Cerebellar nuclear complex (tissue), 1 donor: Measurements from ENCODE around the gene PRCP.
"Not testable (repeated sequence)": the region's sequence is repeated elsewhere in the genome, so short reads cannot be mapped to it uniquely, and the experiment has no call there.

Source experiments
- DNase-seq, 2 experiments: peaks; one replicate each; lab custom pipeline; 2025; lab: John Stamatoyannopoulos, UW

Gene PRCP

DNA sequence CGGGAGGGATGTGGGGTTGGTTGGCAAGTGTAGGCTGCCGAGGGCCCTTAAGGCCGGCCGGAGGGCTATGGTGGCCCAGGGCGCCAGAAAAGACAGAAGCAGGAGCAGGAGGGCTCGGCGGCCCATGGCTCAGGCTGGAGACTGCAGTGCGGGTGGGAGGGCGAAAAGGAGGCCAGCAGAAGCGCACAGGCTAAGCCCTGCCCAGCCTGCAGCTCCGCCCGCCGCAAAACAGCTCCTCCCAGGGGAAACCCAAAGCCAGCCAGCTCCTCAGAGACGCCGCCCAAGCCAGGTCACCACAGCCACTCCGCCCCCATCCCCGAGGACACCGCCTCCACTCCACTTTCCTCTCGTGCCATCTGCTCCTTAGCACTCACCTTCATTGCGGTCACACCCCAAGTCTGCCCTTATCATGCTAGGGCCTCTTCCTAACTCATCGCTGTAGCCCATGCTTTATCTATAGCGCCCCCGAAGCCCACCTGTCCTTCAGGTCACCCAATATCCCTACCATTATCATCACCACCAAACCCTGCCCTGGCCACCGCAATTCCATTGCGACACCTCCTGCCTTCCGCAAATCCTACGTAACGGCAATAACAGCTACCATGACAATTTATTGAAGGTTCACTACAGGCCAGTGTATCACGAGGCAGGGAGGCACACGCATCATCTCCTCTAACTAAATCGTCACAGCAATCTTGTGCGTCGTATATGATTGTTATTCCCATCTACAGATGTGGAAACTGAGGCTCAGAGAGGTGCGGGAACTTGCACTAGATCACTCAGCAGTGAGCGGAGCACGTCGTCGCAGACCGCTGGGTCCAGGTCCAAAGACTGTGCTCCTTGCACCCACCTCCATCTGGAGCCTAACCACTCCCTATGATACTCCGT lies at the start of gene PRCP:
Gene PRCP, minus strand, starts transcription at position 154 of the 888 bp plus-strand sequence. Its CDS starts 28 bp downstream, at position 126.
- peak; percentile 68 to 73 for DNase-seq

DNA sequence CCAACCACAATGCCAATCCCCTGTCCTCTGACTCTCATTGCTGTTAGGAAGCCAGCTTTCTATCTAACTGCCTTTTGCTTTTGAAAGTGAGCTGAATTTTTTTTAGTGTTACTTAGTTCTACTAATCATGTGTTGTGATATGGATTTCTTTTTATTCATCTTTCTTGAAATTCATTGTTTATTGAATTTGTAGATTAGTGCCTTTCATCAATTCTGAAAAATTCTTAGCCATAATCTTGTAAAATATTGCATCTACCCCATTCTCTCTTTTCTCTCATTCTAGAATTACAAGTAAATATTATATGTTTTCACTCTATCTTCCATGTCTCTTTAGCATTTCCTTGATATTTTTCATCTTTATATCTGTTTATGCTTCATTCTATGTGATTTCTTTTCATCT lies 49.1 kb upstream of the PRCP start:
- no peak for DNase-seq

DNA sequence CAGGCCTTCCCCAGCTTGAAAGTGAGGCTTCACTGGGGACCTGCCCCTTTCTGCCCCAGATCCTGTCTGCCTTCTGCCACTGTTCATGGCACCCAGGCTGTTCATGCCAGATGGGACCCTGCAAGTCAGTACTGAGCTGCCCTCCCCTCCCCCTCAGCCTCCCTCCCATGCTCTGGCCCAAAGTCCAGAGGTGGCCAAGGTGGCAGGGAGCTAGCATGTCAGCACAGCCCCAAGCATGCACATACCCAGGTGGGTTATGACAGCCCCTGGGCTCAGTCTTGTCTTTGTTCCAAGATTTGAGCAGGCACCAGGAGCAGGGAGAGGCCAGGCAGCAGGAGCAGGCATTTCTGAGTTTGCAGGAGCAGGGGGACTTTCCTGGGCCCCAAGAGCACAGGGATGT lies 45.5 kb upstream of the PRCP start:
- DNase-seq, result no peak

DNA sequence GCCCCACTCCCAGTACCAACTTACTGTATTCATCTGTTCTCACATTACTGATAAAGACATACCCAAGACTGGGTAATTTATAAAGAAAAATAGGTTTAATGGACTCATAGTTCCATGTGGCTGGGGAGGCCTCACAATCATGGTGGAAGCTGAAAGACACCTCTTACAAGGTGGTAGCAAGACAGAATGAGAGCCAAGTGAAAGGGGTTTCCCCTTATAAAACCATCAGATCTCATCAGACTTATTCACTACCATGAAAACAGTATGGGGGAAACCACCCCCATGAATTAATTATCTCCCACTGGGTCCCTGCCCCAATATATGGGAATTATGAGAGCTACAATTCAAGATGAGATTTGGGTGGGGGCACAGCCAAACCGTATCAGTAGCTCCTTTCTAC lies 44.8 kb upstream of the PRCP start:
- not testable (repeated sequence) for DNase-seq

DNA sequence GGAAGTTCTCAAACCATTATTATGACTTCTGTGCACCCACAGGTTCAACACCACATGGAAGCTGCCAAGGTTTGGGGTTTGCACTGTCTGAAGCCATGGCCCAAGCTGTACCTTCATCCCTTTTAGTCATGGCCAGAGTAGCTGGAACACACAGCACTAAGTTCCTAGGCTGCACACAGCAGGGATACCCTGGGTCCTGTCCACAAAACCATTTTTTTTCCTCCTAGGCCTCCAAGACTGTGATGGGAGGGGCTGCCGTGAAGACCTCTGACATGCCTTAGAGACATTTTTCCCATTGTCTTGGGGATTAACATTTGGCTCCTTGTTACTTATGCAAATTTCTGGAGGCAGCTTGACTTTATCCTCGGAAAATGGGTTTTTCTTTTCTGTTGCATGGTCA lies 44.0 kb upstream of the PRCP start:
- no peak for DNase-seq

DNA sequence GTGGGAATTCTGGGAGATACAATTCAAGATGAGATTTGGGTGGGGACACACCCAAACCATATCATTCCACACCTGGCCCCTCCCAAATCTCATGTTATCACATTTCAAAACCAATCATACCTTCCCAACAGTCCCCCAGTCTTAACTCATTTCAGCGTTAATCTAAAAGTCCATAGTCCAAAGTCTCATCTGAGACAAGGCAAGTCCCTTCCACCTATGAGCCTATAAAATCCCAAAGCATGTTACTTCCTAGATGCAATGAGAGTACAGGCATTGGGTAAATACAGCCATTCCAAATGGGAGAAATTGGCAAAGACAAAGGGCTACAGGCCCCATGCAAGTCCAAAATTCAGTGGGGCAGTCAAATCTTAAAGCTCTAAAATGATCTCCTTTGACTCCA lies 43.2 kb upstream of the PRCP start:
- not testable (repeated sequence) for DNase-seq

DNA sequence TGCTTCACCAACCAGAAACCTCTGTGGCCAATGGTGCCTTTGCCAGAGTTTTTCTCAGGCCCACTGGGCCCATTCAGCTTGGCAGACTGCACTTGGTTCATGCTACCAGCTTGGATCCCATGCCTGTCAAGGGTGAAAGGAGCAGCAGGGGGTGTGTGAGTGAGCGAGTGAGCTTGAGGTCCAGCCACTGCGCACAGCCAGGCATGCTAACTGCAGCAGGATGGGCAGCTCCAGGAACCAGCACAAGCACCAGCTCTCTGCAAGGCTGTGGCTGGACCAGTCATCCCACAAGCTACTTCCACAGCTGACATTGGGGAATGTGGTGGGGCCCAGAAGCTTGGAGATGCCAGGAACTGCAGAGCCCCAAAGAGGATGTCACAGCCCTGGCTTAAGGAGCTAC lies 42.1 kb upstream of the PRCP start:
- DNase-seq, result no peak

DNA sequence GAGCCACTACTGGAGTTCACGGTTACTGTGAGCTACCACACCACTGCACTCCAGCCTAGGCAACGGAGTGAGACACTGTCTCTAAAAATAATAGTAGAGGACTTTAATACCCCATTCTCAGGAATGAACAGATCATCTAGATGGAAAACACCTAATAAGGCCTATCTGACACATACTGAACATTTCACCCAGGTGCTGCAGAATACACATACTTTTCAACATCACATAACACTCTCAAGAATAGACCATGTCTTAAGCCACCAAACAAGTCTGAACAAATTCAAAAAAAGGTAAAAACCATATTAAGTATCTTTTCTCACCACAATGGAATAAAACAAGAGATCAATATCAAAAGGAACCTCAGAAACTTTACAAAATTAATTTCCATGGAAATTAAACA lies 39.2 kb upstream of the PRCP start:
- no peak for DNase-seq

DNA sequence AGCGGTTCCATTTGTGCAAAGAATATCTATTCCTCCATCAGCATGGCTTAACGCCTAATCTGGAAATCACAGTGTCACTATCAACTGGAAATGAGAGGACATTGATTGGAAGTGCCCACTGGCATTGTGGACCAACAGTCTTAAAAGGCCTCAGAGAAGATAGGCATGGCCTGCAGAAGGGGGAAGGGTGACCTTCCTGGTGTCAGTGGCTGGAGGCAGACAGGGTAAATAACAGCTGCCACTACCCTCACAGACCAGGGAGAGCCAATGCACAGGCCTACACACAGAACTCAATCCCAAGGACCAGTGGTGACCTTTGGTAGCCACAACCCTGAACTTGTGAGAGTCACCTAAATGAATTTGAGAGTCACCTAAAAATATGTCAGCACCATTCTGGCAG lies 37.3 kb upstream of the PRCP start:
- DNase-seq, result no peak

DNA sequence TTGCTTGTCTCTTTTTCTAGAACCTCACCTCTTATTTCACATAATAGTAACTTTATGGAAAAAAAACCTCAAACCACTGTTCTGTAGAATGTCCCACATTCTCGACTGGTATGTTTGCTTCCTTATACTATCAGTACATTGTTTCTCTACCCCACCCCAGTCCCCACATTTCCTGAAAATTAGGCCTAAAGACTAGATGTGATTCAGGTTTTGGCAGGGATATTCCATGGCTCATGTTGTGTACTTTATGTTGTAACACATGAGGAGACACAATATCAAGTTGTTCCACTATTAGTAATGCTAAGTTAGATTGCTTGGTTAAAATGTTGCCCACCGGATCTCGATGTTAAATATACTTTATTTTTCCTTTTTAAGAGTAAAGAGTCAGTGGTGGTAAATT lies 36.0 kb upstream of the PRCP start:
- no peak for DNase-seq

DNA sequence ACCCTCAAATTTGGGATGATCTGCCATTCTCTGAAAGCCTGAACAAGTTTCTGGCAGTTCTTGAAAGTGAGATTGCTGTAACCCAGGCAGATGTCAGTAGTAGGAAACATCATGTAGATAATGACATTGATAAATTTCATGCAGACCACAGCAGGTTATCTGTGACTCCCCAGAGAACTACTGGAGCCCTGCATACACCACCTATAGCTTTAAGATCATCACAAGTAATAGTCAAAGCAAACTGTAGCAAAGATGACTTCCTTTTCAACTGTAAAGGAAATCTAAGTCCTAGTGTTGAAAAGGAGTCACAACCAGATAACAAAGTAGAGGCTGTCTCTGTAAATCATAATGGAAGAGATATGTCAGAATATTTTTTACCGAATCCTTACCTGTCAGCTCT lies 32.3 kb upstream of the PRCP start:
- DNase-seq, result no peak

DNA sequence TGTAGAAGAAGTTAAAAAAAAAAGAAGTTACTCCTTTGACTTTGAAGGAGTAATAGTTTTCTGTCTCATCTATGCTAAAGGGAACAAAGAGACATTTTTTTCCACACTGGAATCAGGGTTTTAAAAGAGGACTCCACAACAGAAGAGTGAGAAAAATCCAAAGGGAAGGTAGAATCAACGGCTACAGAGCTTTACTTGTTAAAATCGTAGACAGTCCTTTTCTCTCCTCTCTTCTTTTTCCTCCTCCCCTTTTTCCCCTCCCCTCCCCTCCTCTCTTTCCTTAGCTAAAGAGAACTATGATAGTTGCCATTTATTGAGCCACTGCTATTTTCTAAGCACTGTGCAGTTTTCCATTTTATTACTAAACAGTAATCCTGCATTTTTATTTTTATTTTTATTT lies 30.5 kb upstream of the PRCP start:
- no peak for DNase-seq

DNA sequence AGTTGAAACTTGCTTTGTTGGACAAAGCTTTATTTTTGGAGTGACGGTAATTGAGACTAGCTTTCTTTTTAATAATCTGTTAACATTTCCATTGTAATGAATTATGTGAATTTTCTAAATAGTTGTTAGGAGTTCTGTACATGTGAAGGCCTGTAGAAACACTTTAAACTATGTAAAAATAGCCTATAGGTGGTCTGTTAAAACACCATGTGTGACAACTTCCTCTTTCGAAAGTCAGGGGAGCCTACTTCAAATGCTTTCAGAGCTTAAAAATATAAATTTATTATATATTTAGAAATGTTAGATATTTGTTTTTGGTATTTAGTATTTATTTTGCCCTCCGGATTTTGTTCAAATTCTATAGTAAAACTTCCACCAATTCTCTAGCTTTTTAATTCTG lies 30.0 kb upstream of the PRCP start:
- no peak for DNase-seq

DNA sequence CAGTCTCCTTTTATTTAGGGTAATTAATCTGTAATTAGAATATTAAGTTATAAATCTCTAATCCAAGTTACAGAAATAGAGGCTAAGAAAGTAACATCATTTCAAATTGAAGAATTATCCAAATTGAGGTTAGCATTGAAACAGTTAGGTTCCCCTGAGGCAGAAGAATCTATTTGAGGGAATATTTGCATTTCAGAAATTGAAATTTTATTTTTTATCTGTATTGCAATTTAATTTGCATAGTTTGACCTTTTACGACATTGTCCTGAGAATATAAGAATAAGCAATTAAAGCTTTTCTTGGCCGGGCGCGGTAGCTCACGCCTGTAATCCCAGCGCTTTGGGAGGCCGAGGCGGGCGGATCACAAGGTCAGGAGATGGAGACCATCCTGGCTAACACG lies 28.9 kb upstream of the PRCP start:
- DNase-seq, result no peak

DNA sequence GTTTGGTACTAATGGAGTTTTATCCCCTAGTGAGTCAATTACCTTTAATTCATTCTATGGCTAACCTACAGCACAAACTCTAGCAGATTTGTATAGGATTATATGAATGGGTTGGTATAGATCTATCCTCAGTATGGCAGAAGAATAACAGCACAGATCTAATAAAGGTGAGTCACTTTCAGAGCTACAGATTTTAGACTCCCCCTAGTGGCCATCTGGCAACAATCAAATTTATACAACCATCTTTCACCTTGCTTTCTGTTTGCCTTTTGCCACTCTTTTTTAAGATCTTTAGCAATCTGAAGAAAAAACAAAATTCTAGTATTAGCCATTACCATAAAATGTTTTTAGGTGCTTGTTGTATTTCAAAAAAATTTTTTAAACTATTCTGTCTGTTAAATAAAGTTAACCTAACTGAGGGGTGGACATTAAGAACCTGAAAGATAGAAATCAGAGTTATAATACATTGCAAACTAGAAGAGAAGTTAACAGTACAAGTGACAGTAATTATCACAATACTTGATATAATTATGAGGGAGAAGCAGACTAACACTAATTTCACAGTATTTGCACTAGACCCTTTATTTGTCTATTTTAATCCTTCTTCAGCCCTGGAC lies 27.1 kb upstream of the PRCP start:
- DNase-seq, result no peak

DNA sequence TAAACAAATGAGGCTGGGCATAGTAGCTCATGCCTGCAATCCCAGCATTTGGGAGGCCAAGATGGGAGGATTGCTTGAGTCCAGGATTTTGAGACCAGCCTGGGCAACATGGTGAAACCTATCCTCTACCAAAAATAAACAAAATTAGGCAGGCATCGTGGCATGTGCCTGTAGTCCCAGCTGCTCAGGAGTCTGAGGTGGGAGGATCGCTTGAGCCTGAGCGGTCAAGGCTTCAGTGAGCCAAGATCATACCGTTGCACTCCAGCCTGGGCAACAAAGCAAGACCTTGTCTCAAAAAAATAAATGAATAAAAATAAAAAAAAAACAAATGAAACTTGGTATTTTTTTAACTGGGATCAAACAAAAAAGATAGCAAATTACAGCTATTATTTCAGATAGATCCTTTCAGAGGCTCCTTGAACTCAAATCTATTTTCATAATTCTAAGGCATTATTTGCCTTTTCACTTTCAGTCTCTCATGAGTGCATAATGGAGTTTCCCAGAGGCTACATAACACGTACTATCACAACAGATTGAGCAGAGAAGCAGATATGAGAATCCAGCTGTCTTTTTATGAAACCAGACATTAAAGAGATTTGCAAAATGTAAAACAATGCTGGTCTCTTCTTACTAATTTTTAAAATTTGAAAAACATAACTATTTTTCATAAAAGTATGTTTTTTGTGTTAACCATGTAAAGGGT lies 24.4 kb upstream of the PRCP start:
- DNase-seq, result no peak

DNA sequence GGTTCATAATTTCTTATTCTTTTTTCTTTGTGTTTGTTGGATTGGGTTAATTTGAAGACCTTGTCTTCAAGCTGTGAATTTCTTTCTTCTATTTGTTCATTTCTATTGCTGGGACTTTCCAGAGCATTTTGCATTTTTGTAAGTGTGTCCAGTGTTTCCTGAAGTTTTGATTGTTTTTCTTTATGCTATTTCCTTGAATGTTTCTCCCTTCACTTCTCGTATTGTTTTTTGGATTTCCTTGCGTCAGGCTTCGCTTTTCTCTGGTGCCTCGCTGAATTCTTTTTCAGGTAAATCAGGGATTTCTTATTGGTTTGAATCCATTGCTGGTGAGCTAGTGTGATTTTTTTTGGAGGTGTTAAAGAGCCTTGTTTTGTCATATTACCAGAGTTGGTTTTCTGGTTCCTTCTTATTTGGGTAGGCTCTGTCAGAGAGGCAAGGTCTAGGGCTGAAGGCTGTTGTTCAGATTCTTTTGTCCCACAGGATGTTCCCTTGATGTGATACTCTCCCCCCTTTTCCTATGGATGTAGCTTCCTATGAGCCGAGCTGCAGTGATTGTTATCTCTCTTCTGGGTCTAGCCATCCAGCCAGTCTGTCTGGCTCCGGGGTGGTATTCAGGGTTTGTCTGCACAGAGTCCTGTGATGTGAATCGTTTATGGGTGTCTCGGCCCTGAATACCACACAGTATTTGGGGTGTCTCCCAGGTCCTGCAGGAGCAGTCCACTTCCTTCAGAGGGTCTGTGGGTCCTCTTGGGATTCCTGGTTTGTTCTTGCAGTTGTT lies 22.4 kb upstream of the PRCP start:
- not testable (repeated sequence) for DNase-seq

DNA sequence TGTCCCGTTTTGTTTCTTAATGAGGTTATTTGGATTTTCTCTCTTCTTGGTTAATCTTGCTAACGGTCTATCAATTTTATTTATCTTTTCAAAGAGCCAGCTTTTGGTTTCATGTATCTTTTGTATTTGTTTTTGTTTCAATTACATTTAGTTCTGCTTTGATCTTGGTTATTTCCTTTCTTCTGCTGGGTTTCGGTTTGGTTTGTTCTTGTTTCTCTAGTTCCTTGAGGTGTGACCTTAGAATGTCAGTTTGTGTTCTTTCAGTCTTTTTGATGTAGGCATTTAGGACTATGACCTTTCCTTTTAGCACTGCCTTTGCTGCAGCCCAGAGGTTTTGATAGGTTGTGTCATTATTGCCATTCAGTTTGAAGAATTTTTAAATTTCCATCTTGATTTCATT lies 20.0 kb upstream of the PRCP start:
- not testable (repeated sequence) for DNase-seq

DNA sequence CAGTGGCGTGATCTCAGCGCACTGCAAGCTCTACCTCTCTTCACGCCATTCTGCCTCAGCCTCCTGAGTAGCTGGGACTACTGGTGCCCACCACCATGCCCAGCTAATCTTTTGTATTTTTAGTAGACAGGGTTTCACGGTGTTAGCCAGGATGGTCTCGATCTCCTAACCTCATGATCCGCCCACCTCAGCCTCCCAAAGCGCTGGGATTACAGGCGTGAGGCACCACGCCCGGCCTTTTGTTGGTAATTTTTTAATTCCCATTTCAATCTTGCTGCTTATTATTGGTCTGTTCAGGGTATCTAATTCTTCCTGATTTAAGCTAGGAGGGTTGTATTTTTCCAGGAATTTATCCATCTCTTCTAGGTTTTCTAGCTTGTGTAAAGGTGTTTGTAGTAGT lies 19.6 kb upstream of the PRCP start:
- DNase-seq, result not testable (repeated sequence)

DNA sequence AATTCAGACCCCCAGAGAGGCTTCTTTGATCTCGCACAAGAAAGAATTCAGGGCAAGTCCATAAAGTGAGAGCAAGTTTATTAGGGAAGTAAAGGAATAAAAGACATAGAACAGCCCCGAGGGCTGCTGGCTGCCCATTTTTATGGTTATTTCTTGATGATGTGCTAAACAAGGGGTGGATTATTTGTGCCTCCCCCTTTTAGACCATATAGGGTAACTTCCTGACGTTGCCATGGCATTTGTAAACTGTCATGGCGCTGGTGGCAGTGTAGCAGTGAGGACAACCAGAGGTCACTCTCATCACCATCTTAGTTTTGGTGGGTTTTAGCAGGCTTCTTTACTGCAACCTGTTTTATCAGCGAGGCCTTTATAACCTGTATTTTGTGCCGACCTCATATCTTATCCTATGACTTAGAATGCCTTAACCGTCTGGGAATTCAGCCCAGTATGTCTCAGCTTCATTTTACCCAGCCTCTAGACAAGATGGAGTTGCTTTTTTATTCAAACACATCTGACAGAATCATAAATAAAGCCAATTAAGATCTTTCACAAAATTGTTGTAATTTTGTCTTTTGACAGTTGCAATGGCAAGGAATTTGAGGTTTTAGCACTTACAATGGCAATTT lies 8.9 kb upstream of the PRCP start:
- no peak for DNase-seq

DNA sequence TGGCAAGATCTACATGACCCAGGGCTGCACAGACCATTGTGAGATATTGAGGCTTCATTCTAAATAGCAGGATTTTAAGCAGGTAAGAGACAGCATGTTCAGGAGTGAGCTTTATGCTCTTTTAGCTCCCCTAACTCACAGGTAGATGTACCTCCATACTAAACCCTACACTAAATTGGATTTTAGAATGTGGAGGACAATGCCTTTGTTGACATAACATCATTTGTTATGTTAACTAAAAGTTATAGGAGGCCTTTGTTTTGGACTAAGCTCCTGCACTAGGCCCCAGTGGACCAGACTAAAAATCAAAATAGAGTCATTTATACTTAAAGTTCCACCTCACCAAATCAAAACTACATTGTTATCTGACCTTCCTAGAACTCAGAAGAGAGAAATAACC lies 8.1 kb upstream of the PRCP start:
- no peak for DNase-seq

DNA sequence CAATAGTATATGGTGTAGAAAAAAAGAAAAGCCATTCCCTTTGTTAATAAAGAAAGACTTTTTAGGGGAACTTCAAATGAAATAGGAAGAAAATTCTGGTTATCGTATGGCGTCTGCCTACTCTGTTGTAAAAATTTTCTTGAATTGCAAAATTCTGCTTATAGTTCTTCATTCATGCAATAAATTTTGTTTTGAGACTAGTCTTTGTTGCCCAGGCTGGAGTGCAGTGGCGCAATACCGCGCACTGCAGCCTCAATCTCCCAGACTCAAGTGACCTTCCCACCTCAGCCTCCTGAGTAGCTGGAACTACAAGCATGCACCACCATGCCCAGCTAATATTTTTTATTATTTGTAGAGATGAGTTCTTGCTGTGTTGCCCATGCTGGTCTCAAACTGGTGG lies 7.1 kb upstream of the PRCP start:
- no peak for DNase-seq
